HEK293 (cell line): Measurements from ENCODE around the gene COX7A2L.

ENCODE experiments used
- CTCF ChIA-PET: fragments of 350-600 bp; formaldehyde crosslinking; extraction: SDS; loops from one replicate; lab custom pipeline; 2021; ENCODE audit warnings: antibody characterized with exemption; lab: Yijun Ruan, JAX
- POLR2A ChIA-PET: fragments of 300-600 bp; formaldehyde crosslinking; extraction: SDS; loops from one replicate; lab custom pipeline; 2020; ENCODE audit warnings: antibody characterized with exemption, inconsistent platforms; lab: Yijun Ruan, JAX
- H3K27ac ChIP-seq: fragments of 200-500 bp; sonication (Bioruptor generic); 2 replicates; pipeline ENCODE4 v1.5.1; 2014; ENCODE audit warnings: low read depth, low read length, control low read depth, inconsistent platforms; ENCODE audit errors: extremely low read depth
- H3K36me3 ChIP-seq, 2 experiments: fragments of 200-500 bp in 1 of 2; sonication (Bioruptor generic) in 1 of 2; 1 replicate in 1 of 2; 2 replicates in 1 of 2; pipeline ENCODE4 v1.5.1; 2014 to 2017; ENCODE audit warnings: inconsistent platforms in 2 of 2, low read length in 2 of 2; ENCODE audit not compliant: control insufficient read depth in 2 of 2, insufficient read depth in 1 of 2
- H3K4me1 ChIP-seq: fragments of 200-500 bp; sonication (Bioruptor generic); 2 replicates; pipeline ENCODE4 v1.5.1; 2014; ENCODE audit warnings: mild to moderate bottlenecking, low read length, inconsistent platforms; ENCODE audit not compliant: control insufficient read depth, insufficient read depth
- H3K4me3 ChIP-seq: 2 replicates; pipeline ENCODE4 v1.5.1; 2011; ENCODE audit warnings: low read depth, mild to moderate bottlenecking, control low read depth, low read length, moderate library complexity
- H3K9me3 ChIP-seq: fragments of 200-500 bp; sonication (Bioruptor generic); 2 replicates; pipeline ENCODE4 v1.5.1; 2014; ENCODE audit warnings: low read depth, low read length, inconsistent platforms; ENCODE audit not compliant: control insufficient read depth, insufficient read depth
- KLF16 ChIP-seq: fragments of 450-650 bp; formaldehyde crosslinking; IDR thresholded peaks from 2 replicates; pipeline ENCODE4 v1.5.1; 2017; ENCODE audit warnings: missing biosample characterization, missing genetic modification characterization
- REPIN1 ChIP-seq: fragments of 450-650 bp; formaldehyde crosslinking; IDR thresholded peaks from 2 replicates; pipeline ENCODE4 v1.5.1; 2017; ENCODE audit warnings: missing biosample characterization, missing genetic modification characterization, low read depth
- YY1 ChIP-seq: fragments of 450-650 bp; formaldehyde crosslinking; IDR thresholded peaks from 2 replicates; pipeline ENCODE4 v1.5.1; 2018; ENCODE audit warnings: missing biosample characterization, missing genetic modification characterization
- ZFP69B ChIP-seq: fragments of 450-650 bp; formaldehyde crosslinking; IDR thresholded peaks from 2 replicates; pipeline ENCODE4 v1.5.1; 2016; ENCODE audit warnings: missing biosample characterization, missing genetic modification characterization
- ZNF292 ChIP-seq: fragments of 450-650 bp; formaldehyde crosslinking; IDR thresholded peaks from 2 replicates; pipeline ENCODE4 v1.5.1; 2016; ENCODE audit warnings: low read depth, missing biosample characterization, missing genetic modification characterization, borderline replicate concordance
- ZNF335 ChIP-seq: fragments of 450-650 bp; formaldehyde crosslinking; conservative IDR thresholded peaks from 2 replicates; pipeline ENCODE4 v1.5.1; 2016; ENCODE audit warnings: missing biosample characterization, missing genetic modification characterization
- ZNF521 ChIP-seq: fragments of 450-650 bp; formaldehyde crosslinking; IDR thresholded peaks from 2 replicates; pipeline ENCODE4 v1.5.1; 2017; ENCODE audit warnings: missing biosample characterization, mild to moderate bottlenecking, missing genetic modification characterization
- ZNF561 ChIP-seq: fragments of 450-650 bp; IDR thresholded peaks from 2 replicates; pipeline ENCODE4 v1.5.1; 2018; ENCODE audit warnings: missing biosample characterization, missing genetic modification characterization, borderline replicate concordance
- ZNF624 ChIP-seq: fragments of 450-650 bp; formaldehyde crosslinking; IDR thresholded peaks from 2 replicates; pipeline ENCODE4 v1.5.1; 2017; ENCODE audit warnings: missing biosample characterization, missing genetic modification characterization
- ZNF707 ChIP-seq: fragments of 450-650 bp; formaldehyde crosslinking; IDR thresholded peaks from 2 replicates; pipeline ENCODE4 v1.5.1; 2016; ENCODE audit warnings: missing biosample characterization, missing genetic modification characterization
- TF ChIP-seq, protein P1 (sequence below): fragments of 450-650 bp; formaldehyde crosslinking; IDR thresholded peaks from 2 replicates; pipeline ENCODE4 v1.5.1; 2016; ENCODE audit warnings: missing biosample characterization, missing genetic modification characterization
- TF ChIP-seq, protein P2 (sequence below): fragments of 450-650 bp; formaldehyde crosslinking; IDR thresholded peaks from 2 replicates; pipeline ENCODE4 v1.5.1; 2017; ENCODE audit warnings: missing biosample characterization, missing genetic modification characterization
- TF ChIP-seq, protein P3 (sequence below): fragments of 450-650 bp; formaldehyde crosslinking; IDR thresholded peaks from 2 replicates; pipeline ENCODE4 v1.5.1; 2016; ENCODE audit warnings: missing biosample characterization, missing genetic modification characterization, borderline replicate concordance
- TF ChIP-seq, protein P4 (sequence below): fragments of 450-650 bp; formaldehyde crosslinking; IDR thresholded peaks from 2 replicates; pipeline ENCODE4 v1.5.1; 2016; ENCODE audit warnings: missing biosample characterization, missing genetic modification characterization
- TF ChIP-seq, protein P5 (sequence below): fragments of 450-650 bp; formaldehyde crosslinking; IDR thresholded peaks from 2 replicates; pipeline ENCODE4 v1.5.1; 2017; ENCODE audit warnings: missing biosample characterization, missing genetic modification characterization
- TF ChIP-seq, protein P6 (sequence below): fragments of 450-650 bp; formaldehyde crosslinking; IDR thresholded peaks from 2 replicates; pipeline ENCODE4 v1.5.1; 2016; ENCODE audit warnings: missing biosample characterization, missing genetic modification characterization
- TF ChIP-seq, protein P7 (sequence below): fragments of 450-650 bp; IDR thresholded peaks from 2 replicates; pipeline ENCODE4 v1.5.1; 2018; ENCODE audit warnings: missing biosample characterization, missing genetic modification characterization
- TF ChIP-seq, protein P8 (sequence below): fragments of 450-650 bp; formaldehyde crosslinking; IDR thresholded peaks from 2 replicates; pipeline ENCODE4 v1.5.1; 2016; ENCODE audit warnings: missing biosample characterization, missing genetic modification characterization
- TF ChIP-seq, protein P9 (sequence below): fragments of 450-650 bp; formaldehyde crosslinking; IDR thresholded peaks from 2 replicates; pipeline ENCODE4 v1.5.1; 2016; ENCODE audit warnings: missing biosample characterization, missing genetic modification characterization, low read depth

COX7A2L gene

DNA sequence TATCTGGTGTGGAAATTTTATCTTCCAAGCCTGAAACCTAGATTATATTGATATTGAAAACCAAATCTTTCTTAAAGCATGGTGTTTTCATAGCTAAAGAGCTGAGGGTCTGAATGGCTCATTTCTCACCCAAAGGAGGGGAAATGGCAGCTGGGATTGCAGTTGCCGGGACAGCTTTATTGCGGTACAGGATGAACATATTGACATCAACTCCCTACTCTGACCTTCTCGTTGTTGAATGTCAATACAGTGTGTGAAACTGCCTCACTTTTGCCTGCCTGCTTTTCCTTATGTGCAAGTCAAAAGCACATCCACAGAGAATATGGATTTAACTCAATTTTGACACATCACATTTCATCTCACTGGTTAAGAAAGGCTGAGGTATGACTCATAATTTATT is 3.6 kb upstream of the COX7A2L start:
- Histone ChIP-seq H3K4me1 (peaks cover 9% of the 10 kb centered on the region), H3K4me3 (no peak overlapping the region), H3K9me3 (no peaks in the 10 kb centered on the region), H3K36me3 (no peaks in the 10 kb centered on the region), H3K27ac (no peak overlapping the region)
- ChIA-PET CTCF (interaction anchor here (0.6 kb wide), 1 partner anchor 274 kb away, joined by 3 read pairs; no protein-coding TSS in a partner anchor), POLR2A (no interaction called here)
- no peak for TF ChIP-seq YY1 (tag by site-specific recombination)

DNA sequence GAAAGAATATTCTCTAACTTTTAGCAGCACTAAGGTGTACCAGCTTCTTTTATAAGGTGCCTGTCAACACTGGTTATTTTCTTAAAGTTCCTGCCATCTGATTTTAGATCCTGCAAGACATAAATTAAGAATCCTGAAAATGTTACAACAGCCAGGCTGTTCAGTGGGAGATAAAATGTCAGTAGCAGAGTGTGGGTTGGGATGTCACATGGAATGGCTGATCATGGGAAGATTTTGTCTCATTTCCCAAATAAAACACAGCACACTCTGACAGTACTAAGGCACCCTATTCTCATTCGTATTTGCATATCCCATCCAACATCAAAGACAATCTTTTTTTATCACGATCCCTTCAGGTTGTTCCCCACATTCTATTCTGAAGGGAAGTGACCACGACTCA is 2.4 kb upstream of the COX7A2L start:
- H3K9me3 ChIP-seq = no peaks in the 10 kb centered on the region
- no peak overlapping the region for H3K4me3 ChIP-seq
- ChIA-PET CTCF (no interaction called here), POLR2A (interaction anchor here (0.7 kb wide), 1 partner anchor 123 kb away, joined by 5 read pairs; no protein-coding TSS in a partner anchor)
- 0 out of 2 replicates have a peak, but pooled peaks cover 5% of the 10 kb centered on the region for H3K4me1 ChIP-seq
- no peak overlapping the region for H3K27ac ChIP-seq
- no peaks in the 10 kb centered on the region for H3K36me3 ChIP-seq
- TF ChIP-seq, protein P1, sequence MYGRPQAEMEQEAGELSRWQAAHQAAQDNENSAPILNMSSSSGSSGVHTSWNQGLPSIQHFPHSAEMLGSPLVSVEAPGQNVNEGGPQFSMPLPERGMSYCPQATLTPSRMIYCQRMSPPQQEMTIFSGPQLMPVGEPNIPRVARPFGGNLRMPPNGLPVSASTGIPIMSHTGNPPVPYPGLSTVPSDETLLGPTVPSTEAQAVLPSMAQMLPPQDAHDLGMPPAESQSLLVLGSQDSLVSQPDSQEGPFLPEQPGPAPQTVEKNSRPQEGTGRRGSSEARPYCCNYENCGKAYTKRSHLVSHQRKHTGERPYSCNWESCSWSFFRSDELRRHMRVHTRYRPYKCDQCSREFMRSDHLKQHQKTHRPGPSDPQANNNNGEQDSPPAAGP (tag by site-specific recombination) = no peak
- TF ChIP-seq ZNF335 (tag by site-specific recombination) (no peak), ZNF561 (no peak), ZNF521 (tag by site-specific recombination) (no peak), ZNF292 (no peak), ZFP69B (tag by site-specific recombination) (no peak), KLF16 (tag by site-specific recombination) (no peak), REPIN1 (tag by site-specific recombination) (no peak), ZNF707 (no peak), ZNF624 (tag by site-specific recombination) (no peak)
- TF ChIP-seq, protein P2, sequence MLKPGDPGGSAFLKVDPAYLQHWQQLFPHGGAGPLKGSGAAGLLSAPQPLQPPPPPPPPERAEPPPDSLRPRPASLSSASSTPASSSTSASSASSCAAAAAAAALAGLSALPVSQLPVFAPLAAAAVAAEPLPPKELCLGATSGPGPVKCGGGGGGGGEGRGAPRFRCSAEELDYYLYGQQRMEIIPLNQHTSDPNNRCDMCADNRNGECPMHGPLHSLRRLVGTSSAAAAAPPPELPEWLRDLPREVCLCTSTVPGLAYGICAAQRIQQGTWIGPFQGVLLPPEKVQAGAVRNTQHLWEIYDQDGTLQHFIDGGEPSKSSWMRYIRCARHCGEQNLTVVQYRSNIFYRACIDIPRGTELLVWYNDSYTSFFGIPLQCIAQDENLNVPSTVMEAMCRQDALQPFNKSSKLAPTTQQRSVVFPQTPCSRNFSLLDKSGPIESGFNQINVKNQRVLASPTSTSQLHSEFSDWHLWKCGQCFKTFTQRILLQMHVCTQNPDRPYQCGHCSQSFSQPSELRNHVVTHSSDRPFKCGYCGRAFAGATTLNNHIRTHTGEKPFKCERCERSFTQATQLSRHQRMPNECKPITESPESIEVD (tag by site-specific recombination) = no peak
- TF ChIP-seq, protein P3, sequence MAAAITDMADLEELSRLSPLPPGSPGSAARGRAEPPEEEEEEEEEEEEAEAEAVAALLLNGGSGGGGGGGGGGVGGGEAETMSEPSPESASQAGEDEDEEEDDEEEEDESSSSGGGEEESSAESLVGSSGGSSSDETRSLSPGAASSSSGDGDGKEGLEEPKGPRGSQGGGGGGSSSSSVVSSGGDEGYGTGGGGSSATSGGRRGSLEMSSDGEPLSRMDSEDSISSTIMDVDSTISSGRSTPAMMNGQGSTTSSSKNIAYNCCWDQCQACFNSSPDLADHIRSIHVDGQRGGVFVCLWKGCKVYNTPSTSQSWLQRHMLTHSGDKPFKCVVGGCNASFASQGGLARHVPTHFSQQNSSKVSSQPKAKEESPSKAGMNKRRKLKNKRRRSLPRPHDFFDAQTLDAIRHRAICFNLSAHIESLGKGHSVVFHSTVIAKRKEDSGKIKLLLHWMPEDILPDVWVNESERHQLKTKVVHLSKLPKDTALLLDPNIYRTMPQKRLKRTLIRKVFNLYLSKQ (tag by site-specific recombination) = no peak
- TF ChIP-seq, protein P4, sequence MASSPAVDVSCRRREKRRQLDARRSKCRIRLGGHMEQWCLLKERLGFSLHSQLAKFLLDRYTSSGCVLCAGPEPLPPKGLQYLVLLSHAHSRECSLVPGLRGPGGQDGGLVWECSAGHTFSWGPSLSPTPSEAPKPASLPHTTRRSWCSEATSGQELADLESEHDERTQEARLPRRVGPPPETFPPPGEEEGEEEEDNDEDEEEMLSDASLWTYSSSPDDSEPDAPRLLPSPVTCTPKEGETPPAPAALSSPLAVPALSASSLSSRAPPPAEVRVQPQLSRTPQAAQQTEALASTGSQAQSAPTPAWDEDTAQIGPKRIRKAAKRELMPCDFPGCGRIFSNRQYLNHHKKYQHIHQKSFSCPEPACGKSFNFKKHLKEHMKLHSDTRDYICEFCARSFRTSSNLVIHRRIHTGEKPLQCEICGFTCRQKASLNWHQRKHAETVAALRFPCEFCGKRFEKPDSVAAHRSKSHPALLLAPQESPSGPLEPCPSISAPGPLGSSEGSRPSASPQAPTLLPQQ (tag by site-specific recombination) = no peak
- TF ChIP-seq, protein P5, sequence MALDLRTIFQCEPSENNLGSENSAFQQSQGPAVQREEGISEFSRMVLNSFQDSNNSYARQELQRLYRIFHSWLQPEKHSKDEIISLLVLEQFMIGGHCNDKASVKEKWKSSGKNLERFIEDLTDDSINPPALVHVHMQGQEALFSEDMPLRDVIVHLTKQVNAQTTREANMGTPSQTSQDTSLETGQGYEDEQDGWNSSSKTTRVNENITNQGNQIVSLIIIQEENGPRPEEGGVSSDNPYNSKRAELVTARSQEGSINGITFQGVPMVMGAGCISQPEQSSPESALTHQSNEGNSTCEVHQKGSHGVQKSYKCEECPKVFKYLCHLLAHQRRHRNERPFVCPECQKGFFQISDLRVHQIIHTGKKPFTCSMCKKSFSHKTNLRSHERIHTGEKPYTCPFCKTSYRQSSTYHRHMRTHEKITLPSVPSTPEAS = no peak
- TF ChIP-seq, protein P6, sequence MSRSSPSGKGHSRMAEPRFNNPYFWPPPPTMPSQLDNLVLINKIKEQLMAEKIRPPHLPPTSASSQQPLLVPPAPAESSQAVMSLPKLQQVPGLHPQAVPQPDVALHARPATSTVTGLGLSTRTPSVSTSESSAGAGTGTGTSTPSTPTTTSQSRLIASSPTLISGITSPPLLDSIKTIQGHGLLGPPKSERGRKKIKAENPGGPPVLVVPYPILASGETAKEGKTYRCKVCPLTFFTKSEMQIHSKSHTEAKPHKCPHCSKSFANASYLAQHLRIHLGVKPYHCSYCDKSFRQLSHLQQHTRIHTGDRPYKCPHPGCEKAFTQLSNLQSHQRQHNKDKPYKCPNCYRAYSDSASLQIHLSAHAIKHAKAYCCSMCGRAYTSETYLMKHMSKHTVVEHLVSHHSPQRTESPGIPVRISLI = no peak
- TF ChIP-seq, protein P7, sequence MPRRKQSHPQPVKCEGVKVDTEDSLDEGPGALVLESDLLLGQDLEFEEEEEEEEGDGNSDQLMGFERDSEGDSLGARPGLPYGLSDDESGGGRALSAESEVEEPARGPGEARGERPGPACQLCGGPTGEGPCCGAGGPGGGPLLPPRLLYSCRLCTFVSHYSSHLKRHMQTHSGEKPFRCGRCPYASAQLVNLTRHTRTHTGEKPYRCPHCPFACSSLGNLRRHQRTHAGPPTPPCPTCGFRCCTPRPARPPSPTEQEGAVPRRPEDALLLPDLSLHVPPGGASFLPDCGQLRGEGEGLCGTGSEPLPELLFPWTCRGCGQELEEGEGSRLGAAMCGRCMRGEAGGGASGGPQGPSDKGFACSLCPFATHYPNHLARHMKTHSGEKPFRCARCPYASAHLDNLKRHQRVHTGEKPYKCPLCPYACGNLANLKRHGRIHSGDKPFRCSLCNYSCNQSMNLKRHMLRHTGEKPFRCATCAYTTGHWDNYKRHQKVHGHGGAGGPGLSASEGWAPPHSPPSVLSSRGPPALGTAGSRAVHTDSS = no peak
- TF ChIP-seq, protein P8, sequence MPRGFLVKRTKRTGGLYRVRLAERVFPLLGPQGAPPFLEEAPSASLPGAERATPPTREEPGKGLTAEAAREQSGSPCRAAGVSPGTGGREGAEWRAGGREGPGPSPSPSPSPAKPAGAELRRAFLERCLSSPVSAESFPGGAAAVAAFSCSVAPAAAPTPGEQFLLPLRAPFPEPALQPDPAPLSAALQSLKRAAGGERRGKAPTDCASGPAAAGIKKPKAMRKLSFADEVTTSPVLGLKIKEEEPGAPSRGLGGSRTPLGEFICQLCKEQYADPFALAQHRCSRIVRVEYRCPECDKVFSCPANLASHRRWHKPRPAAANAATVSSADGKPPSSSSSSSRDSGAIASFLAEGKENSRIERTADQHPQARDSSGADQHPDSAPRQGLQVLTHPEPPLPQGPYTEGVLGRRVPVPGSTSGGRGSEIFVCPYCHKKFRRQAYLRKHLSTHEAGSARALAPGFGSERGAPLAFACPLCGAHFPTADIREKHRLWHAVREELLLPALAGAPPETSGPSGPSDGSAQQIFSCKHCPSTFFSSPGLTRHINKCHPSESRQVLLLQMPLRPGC (tag by site-specific recombination) = no peak
- TF ChIP-seq, protein P9, sequence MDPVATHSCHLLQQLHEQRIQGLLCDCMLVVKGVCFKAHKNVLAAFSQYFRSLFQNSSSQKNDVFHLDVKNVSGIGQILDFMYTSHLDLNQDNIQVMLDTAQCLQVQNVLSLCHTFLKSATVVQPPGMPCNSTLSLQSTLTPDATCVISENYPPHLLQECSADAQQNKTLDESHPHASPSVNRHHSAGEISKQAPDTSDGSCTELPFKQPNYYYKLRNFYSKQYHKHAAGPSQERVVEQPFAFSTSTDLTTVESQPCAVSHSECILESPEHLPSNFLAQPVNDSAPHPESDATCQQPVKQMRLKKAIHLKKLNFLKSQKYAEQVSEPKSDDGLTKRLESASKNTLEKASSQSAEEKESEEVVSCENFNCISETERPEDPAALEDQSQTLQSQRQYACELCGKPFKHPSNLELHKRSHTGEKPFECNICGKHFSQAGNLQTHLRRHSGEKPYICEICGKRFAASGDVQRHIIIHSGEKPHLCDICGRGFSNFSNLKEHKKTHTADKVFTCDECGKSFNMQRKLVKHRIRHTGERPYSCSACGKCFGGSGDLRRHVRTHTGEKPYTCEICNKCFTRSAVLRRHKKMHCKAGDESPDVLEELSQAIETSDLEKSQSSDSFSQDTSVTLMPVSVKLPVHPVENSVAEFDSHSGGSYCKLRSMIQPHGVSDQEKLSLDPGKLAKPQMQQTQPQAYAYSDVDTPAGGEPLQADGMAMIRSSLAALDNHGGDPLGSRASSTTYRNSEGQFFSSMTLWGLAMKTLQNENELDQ = no peak
